Melanocyte of skin (primary cell): ENCODE results near the gene C1orf216. TPM values are rescaled to one million over a fixed set of nuclear protein-coding genes. Genes with fewer than 3 reads are reported as not detected.

ENCODE experiments used
- total RNA-seq, 2 donors: library from RNA; depleted of rRNA; stranded (reverse); fragments of >200 nt; gene quantifications; 2 replicates each; pipeline ENCODE4 v1.2.3, GENCODE V29; 2012

The C1orf216 gene, protein sequence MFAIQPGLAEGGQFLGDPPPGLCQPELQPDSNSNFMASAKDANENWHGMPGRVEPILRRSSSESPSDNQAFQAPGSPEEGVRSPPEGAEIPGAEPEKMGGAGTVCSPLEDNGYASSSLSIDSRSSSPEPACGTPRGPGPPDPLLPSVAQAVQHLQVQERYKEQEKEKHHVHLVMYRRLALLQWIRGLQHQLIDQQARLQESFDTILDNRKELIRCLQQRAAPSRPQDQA
- 10 to 100 TPM; 26.3 to 31.0 TPM for total RNA-seq

DNA sequence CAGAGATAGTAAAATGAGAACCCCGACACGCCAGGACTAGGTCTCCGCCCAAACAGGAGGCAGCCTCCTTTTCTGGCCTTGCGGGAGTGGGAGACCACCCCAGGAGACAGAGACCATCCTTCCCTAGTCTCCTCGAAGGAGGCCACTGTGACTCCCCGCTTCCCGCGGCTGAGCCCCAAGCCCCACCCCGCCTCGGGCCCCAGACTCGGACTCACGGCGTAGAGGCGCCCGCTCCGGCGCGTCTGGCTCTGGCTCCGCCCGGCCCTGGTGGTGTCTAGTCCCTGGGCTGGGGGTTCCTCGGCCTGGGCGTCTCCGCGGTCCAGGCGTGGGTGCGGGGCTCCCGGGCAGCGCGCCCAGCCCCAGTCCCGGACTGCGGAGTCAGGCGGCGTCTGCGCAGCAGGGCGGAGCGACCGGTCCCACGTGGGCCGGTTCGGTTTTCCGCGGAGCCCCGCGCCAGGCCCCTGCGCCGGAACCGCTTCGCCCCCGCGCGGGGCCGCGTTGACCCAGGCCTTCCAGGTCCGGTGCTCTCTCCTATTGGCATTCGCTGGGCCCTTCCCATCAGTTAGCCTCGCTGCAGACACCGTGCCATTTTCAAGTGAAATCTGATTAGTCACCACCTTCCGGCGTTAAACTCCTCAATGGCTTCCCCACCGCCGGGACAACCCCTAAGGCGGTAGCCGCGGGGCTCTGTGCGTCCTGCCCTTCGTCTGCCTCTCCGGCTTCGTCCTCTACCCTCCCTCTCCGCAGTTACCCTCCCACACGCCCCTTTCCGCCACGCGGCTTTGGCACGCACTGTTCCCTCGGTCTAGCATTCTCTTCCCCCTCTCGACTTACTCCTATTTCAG, at the start of gene C1orf216:
TSS of gene C1orf216 (minus strand) at position 393 of the 845 bp plus-strand sequence. CDS start 2,563 bp downstream, outside the sequence.

Other genes starting within 250 kb of the C1orf216 start
- 10 to 100 TPM; 57.9 to 86.4 TPM for gene KIAA0319L, start 161.5 kb downstream of the C1orf216 start, total RNA-seq
- gene NCDN, start 161.1 kb downstream of the C1orf216 start, total RNA-seq: 10 to 100 TPM; 30.3 to 34.1 TPM
- under 1 TPM; 0.69 to 1.00 TPM for gene TFAP2E, start 145.6 kb downstream of the C1orf216 start, total RNA-seq
- 10 to 100 TPM; 18.2 to 30.6 TPM for gene PSMB2, start 77.4 kb downstream of the C1orf216 start, total RNA-seq
- 10 to 100 TPM in 1 of 2 donors, 1 to 10 TPM in 1; 9.6 to 26.6 TPM for gene CLSPN, start 51.1 kb upstream of the C1orf216 start, total RNA-seq
- 10 to 100 TPM; 14.8 to 15.3 TPM for gene AGO4, start 89.1 kb upstream of the C1orf216 start, total RNA-seq
- gene AGO1, start 164.3 kb upstream of the C1orf216 start, total RNA-seq: 10 to 100 TPM; 13.1 to 16.0 TPM
- 1 to 10 TPM; 1.7 to 2.4 TPM for gene AGO3, start 212.2 kb upstream of the C1orf216 start, total RNA-seq